ENCODE measurements around the gene PRKCE. TPM values are rescaled to one million over a fixed set of nuclear protein-coding genes. Genes with fewer than 3 reads are reported as not detected.
"Not testable (repeated sequence)": the region's sequence is repeated elsewhere in the genome, so short reads cannot be mapped to it uniquely, and the experiment has no call there.

The PRKCE gene
- total and polyA plus RNA-seq, 2 donors: 3.2 to 3.3 TPM

DNA sequence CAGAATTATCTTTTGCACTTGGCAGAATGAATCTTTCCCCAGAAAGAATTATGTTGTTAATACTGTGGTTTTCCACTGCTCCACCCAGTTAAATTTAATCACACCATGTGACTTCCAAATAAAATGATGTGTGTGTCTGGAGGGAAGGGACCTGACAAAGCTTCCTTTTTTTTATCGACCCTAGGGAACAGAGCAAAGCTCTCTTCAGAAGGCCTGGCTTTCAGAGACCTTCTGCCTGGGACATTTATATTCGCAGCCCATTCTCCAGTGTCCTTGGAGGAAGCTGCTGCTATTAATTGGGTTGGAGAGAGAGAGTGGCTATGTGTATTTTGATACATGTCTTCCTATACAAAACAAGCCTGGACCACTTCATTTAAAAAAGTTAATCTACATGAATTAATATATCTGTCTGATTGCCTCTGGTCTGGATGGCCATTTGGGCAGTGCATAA is 233.7 kb downstream of the PRKCE start:
- H3K4me3 ChIP-seq (ENCODE audit: low read length in 2 of 2): no peak overlapping the region
- DNase-seq (ENCODE audit: low read depth in 6 of 9, low spot score in 9 of 9): no peak
- no peak overlapping the region for H3K27ac ChIP-seq (ENCODE audit: low read depth in 1 of 2, low read length in 1 of 2)
- no peaks in the 10 kb centered on the region for H3K27me3 ChIP-seq (ENCODE audit: control insufficient read depth in 2 of 2, insufficient read depth in 1 of 2, low read length in 1 of 2)
- H3K9me3 ChIP-seq (ENCODE audit: control insufficient read depth in 2 of 2, insufficient read depth in 1 of 2, low read length in 1 of 2): no peaks in the 10 kb centered on the region
- H3K36me3 ChIP-seq (ENCODE audit: control insufficient read depth in 2 of 2, insufficient read depth in 2 of 2, low read length in 1 of 2): no peaks in the 10 kb centered on the region
- 39% methylated on average over 2 of the region's 2 CpGs for WGBS
- H3K4me1 ChIP-seq (ENCODE audit: control insufficient read depth in 2 of 2, insufficient read depth in 2 of 2, low read length in 2 of 2): peaks cover 10 to 39% of the 10 kb centered on the region in 2 donors

DNA sequence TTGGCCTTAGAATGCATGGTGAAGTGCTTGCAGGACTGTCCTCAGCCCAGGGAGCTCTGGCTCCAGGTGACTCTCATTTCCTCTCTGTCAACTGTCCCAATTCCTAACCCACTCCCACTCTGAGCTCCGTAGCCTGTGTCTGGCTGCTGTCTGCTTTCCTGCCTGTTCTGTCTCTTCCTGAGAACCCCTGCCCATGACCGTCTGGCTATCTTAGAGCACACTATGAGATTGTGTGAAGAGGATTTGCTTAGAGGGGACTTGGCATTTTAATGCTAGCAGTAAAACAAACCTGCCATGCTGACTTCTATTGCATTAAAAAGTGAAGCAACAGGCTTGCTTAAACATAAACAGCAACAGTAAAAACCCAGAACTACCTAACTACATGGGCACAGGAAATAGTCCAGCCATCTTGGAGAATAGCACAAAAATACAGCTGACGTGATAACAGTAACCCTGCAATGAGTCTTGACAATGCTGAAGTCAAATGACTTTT is 234.7 kb downstream of the PRKCE start:
- H3K27ac ChIP-seq (ENCODE audit: low read depth in 1 of 2, low read length in 1 of 2): no peak overlapping the region
- WGBS: 81% methylated on average over 3 of the region's 3 CpGs
- H3K4me1 ChIP-seq (ENCODE audit: control insufficient read depth in 2 of 2, insufficient read depth in 2 of 2, low read length in 2 of 2): peaks cover 18 to 49% of the 10 kb centered on the region in 2 donors
- H3K4me3 ChIP-seq (ENCODE audit: low read length in 2 of 2): no peak overlapping the region
- no peaks in the 10 kb centered on the region for H3K36me3 ChIP-seq (ENCODE audit: control insufficient read depth in 2 of 2, insufficient read depth in 2 of 2, low read length in 1 of 2)
- H3K9me3 ChIP-seq (ENCODE audit: control insufficient read depth in 2 of 2, insufficient read depth in 1 of 2, low read length in 1 of 2): no peaks in the 10 kb centered on the region
- DNase-seq (ENCODE audit: low read depth in 6 of 9, low spot score in 9 of 9): no peak
- H3K27me3 ChIP-seq (ENCODE audit: control insufficient read depth in 2 of 2, insufficient read depth in 1 of 2, low read length in 1 of 2): no peaks in the 10 kb centered on the region

DNA sequence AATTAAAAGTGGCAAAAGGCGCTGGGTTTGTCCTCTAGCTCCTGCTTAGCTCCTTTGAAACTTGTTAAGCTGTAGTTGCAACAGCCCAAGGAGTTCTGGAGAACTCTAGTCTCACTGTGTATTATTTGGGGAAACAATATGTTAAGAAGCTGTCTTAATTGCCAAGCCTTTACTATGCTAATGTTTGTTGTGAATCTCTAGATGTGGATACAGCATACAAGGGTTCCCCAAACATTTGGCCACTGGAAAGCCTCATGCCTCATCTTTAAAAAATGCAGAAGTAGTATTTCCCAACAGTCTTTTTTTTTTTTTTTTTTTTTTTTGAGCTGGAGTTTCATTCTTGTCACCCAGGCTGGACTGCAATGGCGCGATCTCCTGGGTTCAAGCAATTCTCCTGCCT is 236.7 kb downstream of the PRKCE start:
- Histone ChIP-seq H3K27me3 (ENCODE audit: control insufficient read depth in 2 of 2, insufficient read depth in 1 of 2, low read length in 1 of 2) (no peaks in the 10 kb centered on the region), H3K4me3 (ENCODE audit: low read length in 2 of 2) (no peak overlapping the region), H3K4me1 (ENCODE audit: control insufficient read depth in 2 of 2, insufficient read depth in 2 of 2, low read length in 2 of 2) (peaks cover 30 to 69% of the 10 kb centered on the region in 2 donors), H3K27ac (ENCODE audit: low read depth in 1 of 2, low read length in 1 of 2) (peak overlapping the region in 1 of 2 donors; percentile 89), H3K9me3 (ENCODE audit: control insufficient read depth in 2 of 2, insufficient read depth in 1 of 2, low read length in 1 of 2) (no peaks in the 10 kb centered on the region), H3K36me3 (ENCODE audit: control insufficient read depth in 2 of 2, insufficient read depth in 2 of 2, low read length in 1 of 2) (no peaks in the 10 kb centered on the region)
- DNase-seq (ENCODE audit: low read depth in 6 of 9, low spot score in 9 of 9): no peak
- WGBS: 88% methylated on average over 3 of the region's 3 CpGs

DNA sequence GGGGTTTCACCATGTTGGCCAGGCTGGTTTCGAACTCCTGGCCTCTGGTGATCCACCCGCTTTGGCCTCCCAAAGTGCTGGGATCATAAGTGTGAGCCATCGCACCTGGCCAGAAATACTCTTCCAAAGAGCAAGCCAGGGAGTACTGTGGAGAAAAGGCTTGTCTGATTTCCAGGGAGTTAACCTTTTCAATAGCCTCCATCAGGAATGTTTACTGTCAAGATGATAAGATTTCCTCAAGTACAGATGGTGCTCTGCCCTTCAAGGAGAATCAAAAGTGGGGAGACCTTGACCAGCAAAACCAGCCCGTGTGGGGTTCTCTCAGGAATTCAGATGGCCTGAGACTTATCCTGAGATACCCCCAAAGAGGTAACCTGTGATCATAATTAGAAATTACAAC is 237.2 kb downstream of the PRKCE start:
- 93% methylated on average over 4 of the region's 4 CpGs for WGBS
- DNase-seq (ENCODE audit: low read depth in 6 of 9, low spot score in 9 of 9): no peak

DNA sequence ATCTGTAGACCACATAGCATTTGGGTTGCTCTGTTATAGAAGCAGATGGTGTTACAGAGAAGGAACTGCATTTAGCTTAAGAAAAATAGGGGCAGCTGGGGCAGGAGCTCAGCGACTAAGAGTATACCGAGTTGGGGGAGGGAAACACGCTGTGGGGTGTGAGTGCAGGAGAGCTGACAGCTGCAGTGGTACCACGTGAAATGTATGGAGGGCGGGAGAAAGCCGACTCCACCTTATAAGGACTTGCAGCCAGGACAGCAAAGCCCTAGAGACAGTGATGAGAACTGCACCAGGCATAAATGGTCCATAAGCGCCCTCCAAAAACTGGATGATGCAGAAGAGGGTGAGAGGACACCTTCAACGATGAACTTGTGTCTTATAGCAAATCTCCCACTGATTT is 237.6 kb downstream of the PRKCE start:
- Histone ChIP-seq H3K36me3 (ENCODE audit: control insufficient read depth in 2 of 2, insufficient read depth in 2 of 2, low read length in 1 of 2) (no peaks in the 10 kb centered on the region), H3K27me3 (ENCODE audit: control insufficient read depth in 2 of 2, insufficient read depth in 1 of 2, low read length in 1 of 2) (no peaks in the 10 kb centered on the region), H3K27ac (ENCODE audit: low read depth in 1 of 2, low read length in 1 of 2) (peak overlapping the region in 1 of 2 donors; percentile 89), H3K4me3 (ENCODE audit: low read length in 2 of 2) (no peak overlapping the region), H3K9me3 (ENCODE audit: control insufficient read depth in 2 of 2, insufficient read depth in 1 of 2, low read length in 1 of 2) (no peaks in the 10 kb centered on the region), H3K4me1 (ENCODE audit: control insufficient read depth in 2 of 2, insufficient read depth in 2 of 2, low read length in 2 of 2) (peaks cover 30 to 64% of the 10 kb centered on the region in 2 donors)
- WGBS: 14% methylated on average over 8 of the region's 8 CpGs
- peak; percentile 71 to 94 (median 85) for DNase-seq (ENCODE audit: low read depth in 6 of 9, low spot score in 9 of 9)

More for the DNA sequence above, 237.2 kb downstream of the PRKCE start:
- no peaks in the 10 kb centered on the region for H3K27me3 ChIP-seq (ENCODE audit: control insufficient read depth in 2 of 2, insufficient read depth in 1 of 2, low read length in 1 of 2)
- peak overlapping the region in 1 of 2 donors; percentile 89 for H3K27ac ChIP-seq (ENCODE audit: low read depth in 1 of 2, low read length in 1 of 2)
- H3K36me3 ChIP-seq (ENCODE audit: control insufficient read depth in 2 of 2, insufficient read depth in 2 of 2, low read length in 1 of 2): no peaks in the 10 kb centered on the region
- no peak overlapping the region for H3K4me3 ChIP-seq (ENCODE audit: low read length in 2 of 2)
- H3K4me1 ChIP-seq (ENCODE audit: control insufficient read depth in 2 of 2, insufficient read depth in 2 of 2, low read length in 2 of 2): peaks cover 30 to 68% of the 10 kb centered on the region in 2 donors
- H3K9me3 ChIP-seq (ENCODE audit: control insufficient read depth in 2 of 2, insufficient read depth in 1 of 2, low read length in 1 of 2): no peaks in the 10 kb centered on the region

DNA sequence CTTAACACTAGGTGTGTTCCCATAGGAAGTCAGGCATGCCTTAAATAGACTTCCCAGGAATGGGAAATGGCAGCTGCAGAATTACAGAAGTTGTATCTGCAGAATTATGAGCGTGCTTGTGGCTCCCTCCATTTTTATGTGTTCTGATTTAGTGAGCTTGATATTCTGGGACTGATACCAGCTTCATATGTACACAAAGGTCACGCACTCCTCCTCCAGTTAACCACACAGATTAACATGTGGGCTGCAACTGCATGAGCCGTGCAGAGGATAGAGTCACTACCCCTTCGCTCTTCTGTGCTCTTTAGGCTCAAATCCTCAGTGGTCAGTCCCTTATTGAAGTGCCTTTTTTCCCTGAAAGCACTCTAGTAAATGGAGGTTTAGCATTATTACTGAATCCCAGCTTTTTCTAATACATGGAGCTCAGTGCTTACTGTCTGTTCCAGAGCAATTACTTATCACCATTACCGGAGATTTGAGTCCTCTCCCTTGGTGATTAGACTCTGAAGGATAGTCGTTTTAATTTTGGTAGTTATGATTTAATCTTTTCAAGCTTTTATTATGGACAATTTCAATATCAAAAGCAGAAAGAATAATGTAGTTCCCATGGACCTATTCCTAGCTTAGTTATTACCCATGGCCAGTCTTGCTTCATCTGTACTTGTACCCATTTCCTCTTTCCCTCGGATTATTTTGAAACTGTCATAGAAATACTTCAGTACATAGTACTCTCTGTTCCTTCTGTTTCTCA is 238.3 kb downstream of the PRKCE start:
- peaks cover 30 to 63% of the 10 kb centered on the region in 2 donors for H3K4me1 ChIP-seq (ENCODE audit: control insufficient read depth in 2 of 2, insufficient read depth in 2 of 2, low read length in 2 of 2)
- 65% methylated on average over 7 of the region's 7 CpGs for WGBS
- H3K27ac ChIP-seq (ENCODE audit: low read depth in 1 of 2, low read length in 1 of 2): peak overlapping the region in 1 of 2 donors; percentile 89
- H3K9me3 ChIP-seq (ENCODE audit: control insufficient read depth in 2 of 2, insufficient read depth in 1 of 2, low read length in 1 of 2): no peaks in the 10 kb centered on the region
- no peak overlapping the region for H3K4me3 ChIP-seq (ENCODE audit: low read length in 2 of 2)
- H3K36me3 ChIP-seq (ENCODE audit: control insufficient read depth in 2 of 2, insufficient read depth in 2 of 2, low read length in 1 of 2): no peaks in the 10 kb centered on the region
- no peak for DNase-seq (ENCODE audit: low read depth in 6 of 9, low spot score in 9 of 9)
- H3K27me3 ChIP-seq (ENCODE audit: control insufficient read depth in 2 of 2, insufficient read depth in 1 of 2, low read length in 1 of 2): no peaks in the 10 kb centered on the region

DNA sequence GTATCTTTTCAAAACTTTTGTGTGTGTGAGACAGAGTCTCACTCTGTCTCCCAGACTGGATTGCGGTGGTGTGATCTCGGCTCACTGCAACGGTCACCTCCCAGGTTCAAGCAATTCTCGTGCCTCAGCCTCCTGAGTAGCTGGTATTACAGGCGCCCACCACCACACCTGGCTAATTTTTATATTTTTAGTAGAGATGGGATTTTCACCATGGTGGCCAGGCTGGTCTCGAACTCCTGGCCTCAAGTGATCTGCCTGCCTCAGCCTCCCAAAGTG is 238.8 kb downstream of the PRKCE start:
- not testable (repeated sequence) for H3K27me3 ChIP-seq (ENCODE audit: control insufficient read depth in 2 of 2, insufficient read depth in 1 of 2, low read length in 1 of 2); H3K4me3 ChIP-seq (ENCODE audit: low read length in 2 of 2); DNase-seq (ENCODE audit: low read depth in 6 of 9, low spot score in 9 of 9); H3K9me3 ChIP-seq (ENCODE audit: control insufficient read depth in 2 of 2, insufficient read depth in 1 of 2, low read length in 1 of 2); H3K36me3 ChIP-seq (ENCODE audit: control insufficient read depth in 2 of 2, insufficient read depth in 2 of 2, low read length in 1 of 2)
- peaks cover 30 to 63% of the 10 kb centered on the region in 2 donors for H3K4me1 ChIP-seq (ENCODE audit: control insufficient read depth in 2 of 2, insufficient read depth in 2 of 2, low read length in 2 of 2)
- peak overlapping the region in 1 of 2 donors; percentile 81 for H3K27ac ChIP-seq (ENCODE audit: low read depth in 1 of 2, low read length in 1 of 2)
- WGBS: 95% methylated on average over 6 of the region's 6 CpGs

DNA sequence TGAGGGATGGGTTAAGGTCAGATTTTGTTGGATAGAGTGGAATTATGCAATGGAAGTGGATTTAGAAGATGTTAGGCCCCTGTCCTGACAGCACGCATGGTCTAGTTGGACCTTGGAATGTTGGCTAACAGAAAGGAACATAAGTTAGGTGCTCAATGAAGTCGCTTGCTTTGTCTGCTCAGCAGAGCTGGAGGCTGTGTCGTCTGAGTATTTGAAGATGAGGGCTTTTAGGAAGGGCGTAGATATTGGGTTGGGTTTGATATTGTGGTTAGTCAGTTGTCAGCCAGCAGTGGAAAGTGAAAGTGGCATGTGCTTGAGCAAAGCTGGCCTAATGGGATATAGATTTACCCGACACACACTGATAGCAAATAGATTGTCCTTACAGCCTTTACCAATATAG is 239.3 kb downstream of the PRKCE start:
- Histone ChIP-seq H3K4me1 (ENCODE audit: control insufficient read depth in 2 of 2, insufficient read depth in 2 of 2, low read length in 2 of 2) (peaks cover 30 to 65% of the 10 kb centered on the region in 2 donors), H3K27me3 (ENCODE audit: control insufficient read depth in 2 of 2, insufficient read depth in 1 of 2, low read length in 1 of 2) (no peaks in the 10 kb centered on the region), H3K36me3 (ENCODE audit: control insufficient read depth in 2 of 2, insufficient read depth in 2 of 2, low read length in 1 of 2) (no peaks in the 10 kb centered on the region), H3K4me3 (ENCODE audit: low read length in 2 of 2) (no peak overlapping the region), H3K27ac (ENCODE audit: low read depth in 1 of 2, low read length in 1 of 2) (peak overlapping the region in 1 of 2 donors; percentile 81), H3K9me3 (ENCODE audit: control insufficient read depth in 2 of 2, insufficient read depth in 1 of 2, low read length in 1 of 2) (no peaks in the 10 kb centered on the region)
- WGBS: 24% methylated on average over 5 of the region's 5 CpGs
- peak in 4 of 9 donors; percentile 28 to 71 (median 44) for DNase-seq (ENCODE audit: low read depth in 6 of 9, low spot score in 9 of 9)

DNA sequence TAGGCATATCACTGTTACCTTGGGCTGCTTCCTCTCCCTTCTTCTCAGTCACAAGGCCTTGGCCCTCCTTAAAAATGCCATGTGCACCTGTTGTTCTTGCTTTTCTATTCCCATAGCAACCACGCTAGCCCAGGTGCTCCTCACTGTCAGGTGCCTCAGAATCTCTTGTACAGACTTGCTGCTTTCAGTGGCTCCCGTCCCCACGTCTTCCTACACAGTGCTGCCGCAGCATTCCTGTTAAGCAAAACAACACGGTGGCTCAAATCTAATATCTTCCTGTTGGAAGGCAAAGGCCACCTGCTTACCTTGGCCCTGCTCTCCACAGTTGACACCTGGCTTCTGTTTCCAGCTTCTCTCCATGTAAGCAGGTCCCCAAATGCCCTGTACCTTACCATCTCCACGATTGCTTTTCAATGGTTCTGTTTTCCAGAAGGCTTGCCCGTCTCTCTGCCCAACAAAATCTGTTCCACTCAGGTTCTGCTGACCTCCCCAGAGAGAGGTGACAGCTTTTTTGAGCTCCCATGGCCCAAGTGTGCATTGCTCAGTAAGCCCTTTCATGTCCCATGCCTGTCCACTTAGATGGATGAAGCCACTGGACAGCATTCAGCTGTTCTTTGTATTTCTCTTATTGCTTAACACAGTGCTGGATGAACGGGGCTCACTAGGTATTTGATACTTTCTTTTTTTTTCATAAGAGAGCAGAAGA is 240.4 kb downstream of the PRKCE start:
- peak overlapping the region; percentile 25 to 81 for H3K27ac ChIP-seq (ENCODE audit: low read depth in 1 of 2, low read length in 1 of 2)
- H3K36me3 ChIP-seq (ENCODE audit: control insufficient read depth in 2 of 2, insufficient read depth in 2 of 2, low read length in 1 of 2): no peaks in the 10 kb centered on the region
- no peaks in the 10 kb centered on the region for H3K9me3 ChIP-seq (ENCODE audit: control insufficient read depth in 2 of 2, insufficient read depth in 1 of 2, low read length in 1 of 2)

More for the DNA sequence above, 240.4 kb downstream of the PRKCE start:
- Histone ChIP-seq H3K4me1 (ENCODE audit: control insufficient read depth in 2 of 2, insufficient read depth in 2 of 2, low read length in 2 of 2) (peaks cover 30 to 61% of the 10 kb centered on the region in 2 donors), H3K4me3 (ENCODE audit: low read length in 2 of 2) (no peak overlapping the region), H3K27me3 (ENCODE audit: control insufficient read depth in 2 of 2, insufficient read depth in 1 of 2, low read length in 1 of 2) (no peaks in the 10 kb centered on the region)
- WGBS: 38% methylated on average over 8 of the region's 8 CpGs
- DNase-seq (ENCODE audit: low read depth in 6 of 9, low spot score in 9 of 9): peak in 5 of 9 donors; percentile 44 to 76 (median 51)
